K562 (cell line): Measurements from ENCODE around the gene DAAM1. TPM values are rescaled to one million over a fixed set of nuclear protein-coding genes. Genes with fewer than 3 reads are reported as not detected.

Experiments used
- ATAC-seq: fragments of 200-7000 bp; cut with Tn5 transposase; 3 replicates; pipeline ENCODE4 v1.9.1; 2020; ENCODE audit warnings: moderate library complexity
- BruUV-seq: library from RNA; stranded (reverse); fragments of 400-500 nt; replicated peaks from 2 replicates; lab custom pipeline; 2021; lab: Mats Ljungman, UMichigan
- CTCF ChIA-PET: fragments of 300-600 bp; formaldehyde crosslinking; extraction: SDS; loops from one replicate; lab custom pipeline; 2021; ENCODE audit warnings: low intra/inter-chr PET ratio; lab: Yijun Ruan, JAX
- POLR2A ChIA-PET: fragments of 300-600, 350-650 bp; sonication (Branson Sonifier 250); formaldehyde crosslinking; extraction: SDS; loops from one replicate; lab custom pipeline; 2021; ENCODE audit warnings: antibody characterized with exemption, inconsistent platforms; lab: Yijun Ruan, JAX
- DNase-seq, 4 experiments: peaks; one replicate each; pipeline versions ENCODE4 v3.0.0 to v3.0.0-alpha.2; 2011 to 2018; ENCODE audit warnings: low spot score in 3 of 4, mixed read lengths in 3 of 4; ENCODE audit errors: extremely low read depth in 1 of 4
- FAIRE-seq: peaks from 2 replicates; lab custom pipeline; 2011; peaks lifted over from hg19 to GRCh38; lab: Jason Lieb, UNC
- H2AFZ ChIP-seq: 2 replicates; pipeline ENCODE4 v1.6.0; 2011; ENCODE audit warnings: low read depth, low read length, control low read depth, inconsistent platforms
- H3K27ac ChIP-seq: fragments of 200-600 bp; 3 replicates; pipeline ENCODE4 v1.8.0; 2011; ENCODE audit warnings: low read depth, mild to moderate bottlenecking, control low read depth, inconsistent platforms, low read length, moderate library complexity, mixed read lengths; ENCODE audit errors: extremely low read depth
- H3K27me3 ChIP-seq, 2 experiments: fragments of 300-600 bp in 1 of 2; 2 replicates in 1 of 2; 3 replicates in 1 of 2; pipeline versions ENCODE4 v1.6.0 to v1.8.0; 2011; ENCODE audit warnings: inconsistent platforms in 2 of 2, low read length in 2 of 2, mild to moderate bottlenecking in 1 of 2, mixed read lengths in 1 of 2, moderate library complexity in 1 of 2; ENCODE audit not compliant: control insufficient read depth in 2 of 2, insufficient read depth in 2 of 2
- H3K36me3 ChIP-seq: fragments of 300-600 bp; 3 replicates; pipeline ENCODE4 v1.8.0; 2011; ENCODE audit warnings: mild to moderate bottlenecking, low read length, inconsistent platforms; ENCODE audit not compliant: control insufficient read depth, insufficient read depth
- H3K4me1 ChIP-seq, 2 experiments: fragments of 200-600 bp in 1 of 2; replicated peaks in 1 of 2; 2 replicates in 1 of 2; 3 replicates in 1 of 2; pipeline versions ENCODE4 v1.5.1 to v1.8.0; 2011; ENCODE audit warnings: inconsistent platforms in 2 of 2, low read length in 2 of 2, mild to moderate bottlenecking in 1 of 2, mixed read lengths in 1 of 2, moderate library complexity in 1 of 2; ENCODE audit not compliant: control insufficient read depth in 2 of 2, insufficient read depth in 2 of 2
- H3K4me2 ChIP-seq: 2 replicates; pipeline ENCODE4 v1.6.1; 2011; ENCODE audit warnings: low read length, control low read depth, inconsistent platforms, mixed read lengths; ENCODE audit not compliant: insufficient read depth
- H3K4me3 ChIP-seq: fragments of 200-600 bp; sonication (generic), shearing (Covaris generic); 2 replicates; pipeline ENCODE4 v1.5.1; 2016; ENCODE audit warnings: control low read depth, inconsistent platforms
- H3K79me2 ChIP-seq: fragments of 200-600 bp; 3 replicates; pipeline ENCODE4 v1.8.0; 2011; ENCODE audit warnings: low read length, inconsistent platforms; ENCODE audit not compliant: control insufficient read depth, insufficient read depth
- H3K9ac ChIP-seq, 2 experiments: 2 replicates each; pipeline versions ENCODE4 v1.6.0 to v1.6.1; 2011; ENCODE audit warnings: low read depth in 2 of 2, low read length in 2 of 2, control low read depth in 1 of 2, inconsistent platforms in 1 of 2, mild to moderate bottlenecking in 1 of 2, mixed read lengths in 1 of 2; ENCODE audit not compliant: insufficient read depth in 1 of 2
- H3K9me1 ChIP-seq: one replicate; pipeline ENCODE4 v1.6.0; 2011; ENCODE audit warnings: inconsistent platforms, mild to moderate bottlenecking, low read length, moderate library complexity; ENCODE audit not compliant: control insufficient read depth, insufficient read depth
- H3K9me3 ChIP-seq: replicated peaks from 2 replicates; pipeline ENCODE4 v1.5.1; 2011; ENCODE audit warnings: low read depth, low read length, inconsistent platforms; ENCODE audit not compliant: control insufficient read depth, insufficient read depth
- H4K20me1 ChIP-seq: replicated peaks from 2 replicates; pipeline ENCODE4 v1.6.1; 2011; ENCODE audit warnings: low read length, inconsistent platforms, mixed read lengths; ENCODE audit not compliant: control insufficient read depth, insufficient read depth
- CBFA2T2 ChIP-seq: fragments of 450-650 bp; conservative IDR thresholded peaks from 2 replicates; pipeline ENCODE4 v1.6.1; 2017; ENCODE audit warnings: mild to moderate bottlenecking
- CBFB ChIP-seq: sonication (generic); formaldehyde crosslinking; IDR thresholded peaks from 2 replicates; pipeline ENCODE4 v1.4.0; 2020; ENCODE audit warnings: mild to moderate bottlenecking, missing genetic modification reagents
- NFIC ChIP-seq: fragments of 450-650 bp; IDR thresholded peaks from 2 replicates; pipeline ENCODE4 v1.6.1; 2017; ENCODE audit warnings: mild to moderate bottlenecking, inconsistent platforms
- SRSF9 ChIP-seq: fragments of 200-400 bp; formaldehyde crosslinking; IDR thresholded peaks from 2 replicates; pipeline ENCODE4 v1.6.1; 2017; ENCODE audit warnings: low read depth, low read length, borderline replicate concordance
- ZBTB9 ChIP-seq: fragments of 450-650 bp; formaldehyde crosslinking; IDR thresholded peaks from 2 replicates; pipeline ENCODE4 v1.4.0; 2020; ENCODE audit warnings: mild to moderate bottlenecking, moderate library complexity
- in situ Hi-C: fragments of 300-500 bp; cut with MboI; formaldehyde crosslinking; loops from 4 replicates; pipeline ENCODE4 v1.15.0; 2018; ENCODE audit warnings: inconsistent platforms, mixed read lengths
- intact Hi-C: fragments of 100-400 bp; cut with micrococcal nuclease; formaldehyde crosslinking; loops from 2 replicates; pipeline ENCODE4 v1.14.2; 2022
- polyA plus RNA-seq, 8 experiments: library from polyadenylated mRNA; depleted of rRNA in 4 of 8; stranded (reverse) in 5 of 8; unstranded in 3 of 8; fragments of >200 nt; fragmentation: Nextera tagmentation in 2 of 8; fragmentation: Illumina TruSeq in 1 of 8; extraction: Ambion mirVana in 2 of 8; extraction: Trizol in 1 of 8; gene quantifications; 2 replicates each; pipeline versions ENCODE4 v1.2.1 to v1.2.3, GENCODE V29; 2011 to 2014; ENCODE audit warnings: inconsistent platforms in 1 of 8, missing spikeins in 1 of 8
- total RNA-seq, 7 experiments: library from RNA; depleted of rRNA in 6 of 7; stranded (reverse); fragments of >200 nt in 6 of 7; fragmentation: Illumina TruSeq in 2 of 7; extraction: Trizol in 2 of 7; gene quantifications; 2 replicates each; pipeline versions ENCODE4 v1.2.1 to v1.2.3, GENCODE V29; 2011 to 2021; ENCODE audit warnings: low replicate concordance in 1 of 7
- TF ChIP-seq, protein P1 (sequence below): fragments of 250-450 bp; sonication (Bioruptor Pico); IDR thresholded peaks from 2 replicates; pipeline ENCODE4 v1.6.1; 2021; ENCODE audit warnings: mild to moderate bottlenecking
- TF ChIP-seq, protein P2 (sequence below): fragments of 450-650 bp; formaldehyde crosslinking; IDR thresholded peaks from 2 replicates; pipeline ENCODE4 v1.4.0; 2020; ENCODE audit warnings: mild to moderate bottlenecking, moderate library complexity

DAAM1 gene
- total and polyA plus RNA-seq, 9 of the 15 experiments (the other 6 are each of a cell fraction or from before 2014, with no cell fraction given), result 3.6 to 11.6 (median 6.7) TPM

DNA sequence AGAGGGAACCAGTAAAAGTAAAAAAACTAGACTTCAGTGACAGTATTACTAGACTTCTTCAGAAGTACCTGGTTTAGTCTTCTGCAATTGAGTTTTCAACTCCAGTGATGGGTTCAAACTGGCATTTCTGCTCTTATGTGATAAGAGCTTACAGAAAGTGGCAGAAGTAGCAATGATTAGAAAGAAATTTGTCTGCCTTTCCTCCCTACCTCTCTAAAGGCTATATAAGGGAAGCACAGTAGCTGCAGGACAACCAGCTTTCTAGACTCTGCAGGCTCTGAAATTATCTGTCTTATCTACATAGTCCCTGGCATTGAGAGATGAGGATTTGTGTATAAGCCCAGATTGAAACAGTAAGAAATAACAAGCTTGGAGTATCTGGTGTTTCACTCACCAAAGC is 107.5 kb downstream of the DAAM1 start:
- TF ChIP-seq, protein P1, sequence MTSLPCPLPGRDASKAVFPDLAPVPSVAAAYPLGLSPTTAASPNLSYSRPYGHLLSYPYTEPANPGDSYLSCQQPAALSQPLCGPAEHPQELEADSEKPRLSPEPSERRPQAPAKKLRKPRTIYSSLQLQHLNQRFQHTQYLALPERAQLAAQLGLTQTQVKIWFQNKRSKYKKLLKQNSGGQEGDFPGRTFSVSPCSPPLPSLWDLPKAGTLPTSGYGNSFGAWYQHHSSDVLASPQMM (CRISPR knock-in tag), result no peak
- TF ChIP-seq SRSF9 (no peak), CBFA2T2 (no peak), NFIC (no peak), ZBTB9 (CRISPR knock-in tag) (no peak), CBFB (CRISPR knock-in tag) (no peak)
- TF ChIP-seq, protein P2, sequence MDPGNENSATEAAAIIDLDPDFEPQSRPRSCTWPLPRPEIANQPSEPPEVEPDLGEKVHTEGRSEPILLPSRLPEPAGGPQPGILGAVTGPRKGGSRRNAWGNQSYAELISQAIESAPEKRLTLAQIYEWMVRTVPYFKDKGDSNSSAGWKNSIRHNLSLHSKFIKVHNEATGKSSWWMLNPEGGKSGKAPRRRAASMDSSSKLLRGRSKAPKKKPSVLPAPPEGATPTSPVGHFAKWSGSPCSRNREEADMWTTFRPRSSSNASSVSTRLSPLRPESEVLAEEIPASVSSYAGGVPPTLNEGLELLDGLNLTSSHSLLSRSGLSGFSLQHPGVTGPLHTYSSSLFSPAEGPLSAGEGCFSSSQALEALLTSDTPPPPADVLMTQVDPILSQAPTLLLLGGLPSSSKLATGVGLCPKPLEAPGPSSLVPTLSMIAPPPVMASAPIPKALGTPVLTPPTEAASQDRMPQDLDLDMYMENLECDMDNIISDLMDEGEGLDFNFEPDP (CRISPR knock-in tag), result no peak
- intact Hi-C loops, result no loop called here
- H3K9me3 ChIP-seq, result no peaks in the 10 kb centered on the region
- H3K27me3 ChIP-seq, result no peaks in the 10 kb centered on the region
- FAIRE-seq, result no peak
- no peak overlapping the region for H3K4me3 ChIP-seq
- ATAC-seq, result no peak
- no peak overlapping the region for H3K9ac ChIP-seq
- H3K27ac ChIP-seq, result no peak overlapping the region
- no peaks in the 10 kb centered on the region for H3K79me2 ChIP-seq
- no peaks in the 10 kb centered on the region for H3K9me1 ChIP-seq
- 0 out of 3 replicates have a peak, but pooled peaks cover 6% of the 10 kb centered on the region for H3K36me3 ChIP-seq
- H4K20me1 ChIP-seq, result no peaks in the 10 kb centered on the region
- DNase-seq, result no peak
- ChIA-PET CTCF (no interaction called here), POLR2A (no interaction called here)
- in situ Hi-C loops, result no loop called here
- no peak overlapping the region for H2AFZ ChIP-seq
- peaks cover 0 to 3% of the 10 kb centered on the region in 2 experiments; a peak in 1 of 5 replicates for H3K4me1 ChIP-seq
- H3K4me2 ChIP-seq, result no peak overlapping the region
- no TSS peak for BruUV-seq
